ENCODE data around the gene HS3ST5. TPM values are rescaled to one million over a fixed set of nuclear protein-coding genes. Genes with fewer than 3 reads are reported as not detected.

Gene HS3ST5
- total RNA-seq, 1 experiment from 2014 or later, result 8.7 TPM

DNA sequence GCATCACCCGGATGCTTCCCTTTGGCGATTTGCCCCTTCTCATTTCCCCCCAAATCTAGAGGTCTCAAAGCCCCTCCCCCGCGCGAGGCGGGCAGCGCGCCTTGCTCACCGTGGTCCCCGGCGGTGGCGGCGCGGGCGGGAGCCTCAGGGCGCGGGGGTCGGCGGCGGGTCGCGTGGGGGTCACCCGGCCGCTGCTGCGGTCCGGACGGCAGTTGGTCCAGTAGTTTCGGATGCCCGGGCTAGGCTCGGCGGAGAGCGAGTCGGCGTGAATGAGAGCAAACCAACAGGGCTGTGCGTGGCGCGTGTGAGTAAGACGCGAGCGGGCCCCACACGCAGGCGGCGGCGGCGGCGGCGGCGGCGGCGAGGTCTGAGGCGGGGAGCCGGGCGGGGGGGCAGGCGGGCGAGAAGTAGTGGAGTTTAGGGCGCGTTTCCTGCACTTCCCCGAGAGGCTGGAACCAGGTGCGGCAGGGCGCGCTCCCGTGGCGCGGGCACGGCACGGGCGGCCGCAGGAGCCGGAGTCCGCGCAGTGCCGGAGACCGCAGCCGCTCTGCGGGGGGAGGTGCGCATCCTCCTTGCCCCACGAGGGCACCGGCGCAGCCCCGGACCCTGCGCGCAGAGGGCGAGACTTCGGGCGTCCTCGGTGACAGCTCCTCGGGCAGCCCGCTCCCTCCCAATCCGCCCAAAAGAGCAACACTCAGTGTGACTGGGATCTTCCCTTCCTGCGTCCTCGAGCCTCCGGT is 567 bp downstream of the HS3ST5 start (continued):
- TF ChIP-seq, protein P1, sequence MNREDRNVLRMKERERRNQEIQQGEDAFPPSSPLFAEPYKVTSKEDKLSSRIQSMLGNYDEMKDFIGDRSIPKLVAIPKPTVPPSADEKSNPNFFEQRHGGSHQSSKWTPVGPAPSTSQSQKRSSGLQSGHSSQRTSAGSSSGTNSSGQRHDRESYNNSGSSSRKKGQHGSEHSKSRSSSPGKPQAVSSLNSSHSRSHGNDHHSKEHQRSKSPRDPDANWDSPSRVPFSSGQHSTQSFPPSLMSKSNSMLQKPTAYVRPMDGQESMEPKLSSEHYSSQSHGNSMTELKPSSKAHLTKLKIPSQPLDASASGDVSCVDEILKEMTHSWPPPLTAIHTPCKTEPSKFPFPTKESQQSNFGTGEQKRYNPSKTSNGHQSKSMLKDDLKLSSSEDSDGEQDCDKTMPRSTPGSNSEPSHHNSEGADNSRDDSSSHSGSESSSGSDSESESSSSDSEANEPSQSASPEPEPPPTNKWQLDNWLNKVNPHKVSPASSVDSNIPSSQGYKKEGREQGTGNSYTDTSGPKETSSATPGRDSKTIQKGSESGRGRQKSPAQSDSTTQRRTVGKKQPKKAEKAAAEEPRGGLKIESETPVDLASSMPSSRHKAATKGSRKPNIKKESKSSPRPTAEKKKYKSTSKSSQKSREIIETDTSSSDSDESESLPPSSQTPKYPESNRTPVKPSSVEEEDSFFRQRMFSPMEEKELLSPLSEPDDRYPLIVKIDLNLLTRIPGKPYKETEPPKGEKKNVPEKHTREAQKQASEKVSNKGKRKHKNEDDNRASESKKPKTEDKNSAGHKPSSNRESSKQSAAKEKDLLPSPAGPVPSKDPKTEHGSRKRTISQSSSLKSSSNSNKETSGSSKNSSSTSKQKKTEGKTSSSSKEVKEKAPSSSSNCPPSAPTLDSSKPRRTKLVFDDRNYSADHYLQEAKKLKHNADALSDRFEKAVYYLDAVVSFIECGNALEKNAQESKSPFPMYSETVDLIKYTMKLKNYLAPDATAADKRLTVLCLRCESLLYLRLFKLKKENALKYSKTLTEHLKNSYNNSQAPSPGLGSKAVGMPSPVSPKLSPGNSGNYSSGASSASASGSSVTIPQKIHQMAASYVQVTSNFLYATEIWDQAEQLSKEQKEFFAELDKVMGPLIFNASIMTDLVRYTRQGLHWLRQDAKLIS (CRISPR knock-in tag; IDR thresholded peaks at IDR 0.05; ENCODE audit: borderline replicate concordance), result no peak
- TF ChIP-seq, protein P2, sequence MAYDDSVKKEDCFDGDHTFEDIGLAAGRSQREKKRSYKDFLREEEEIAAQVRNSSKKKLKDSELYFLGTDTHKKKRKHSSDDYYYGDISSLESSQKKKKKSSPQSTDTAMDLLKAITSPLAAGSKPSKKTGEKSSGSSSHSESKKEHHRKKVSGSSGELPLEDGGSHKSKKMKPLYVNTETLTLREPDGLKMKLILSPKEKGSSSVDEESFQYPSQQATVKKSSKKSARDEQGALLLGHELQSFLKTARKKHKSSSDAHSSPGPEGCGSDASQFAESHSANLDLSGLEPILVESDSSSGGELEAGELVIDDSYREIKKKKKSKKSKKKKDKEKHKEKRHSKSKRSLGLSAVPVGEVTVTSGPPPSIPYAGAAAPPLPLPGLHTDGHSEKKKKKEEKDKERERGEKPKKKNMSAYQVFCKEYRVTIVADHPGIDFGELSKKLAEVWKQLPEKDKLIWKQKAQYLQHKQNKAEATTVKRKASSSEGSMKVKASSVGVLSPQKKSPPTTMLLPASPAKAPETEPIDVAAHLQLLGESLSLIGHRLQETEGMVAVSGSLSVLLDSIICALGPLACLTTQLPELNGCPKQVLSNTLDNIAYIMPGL (CRISPR knock-in tag; IDR thresholded peaks at IDR 0.05), result 0 out of 2 replicates have a peak, but pooled peaks have one; percentile 14
- TF ChIP-seq ZNF121 (CRISPR knock-in tag; IDR thresholded peaks at IDR 0.05) (no peak), ZNF416 (CRISPR knock-in tag; IDR thresholded peaks at IDR 0.05) (no peak), ZNF396 (CRISPR knock-in tag; IDR thresholded peaks at IDR 0.05; ENCODE audit: borderline replicate concordance) (no peak), MYBL2 (CRISPR knock-in tag; IDR thresholded peaks at IDR 0.05) (no peak), JUN (CRISPR knock-in tag; IDR thresholded peaks at IDR 0.05) (peak; percentile 20; the same call in 1 of the 2 replicates), ETV6 (CRISPR knock-in tag; IDR thresholded peaks at IDR 0.05) (0 out of 2 replicates have a peak, but pooled peaks have one; percentile 20), ZNF423 (CRISPR knock-in tag; IDR thresholded peaks at IDR 0.05) (peak; percentile 41; the same call in 1 of the 2 replicates), FOXK1 (CRISPR knock-in tag; IDR thresholded peaks at IDR 0.05) (peak; percentile 15), RELA (CRISPR knock-in tag; IDR thresholded peaks at IDR 0.05; ENCODE audit: borderline replicate concordance) (peak; percentile 16; the same call in 1 of the 2 replicates), CREM (CRISPR knock-in tag; IDR thresholded peaks at IDR 0.05) (no peak; the same call in 1 of the 2 replicates), MXD4 (CRISPR knock-in tag; IDR thresholded peaks at IDR 0.05; ENCODE audit: borderline replicate concordance) (no peak), GTF2I (CRISPR knock-in tag; conservative IDR thresholded peaks at IDR 0.05) (no peak), ZNF219 (CRISPR knock-in tag; IDR thresholded peaks at IDR 0.05; ENCODE audit: borderline replicate concordance) (no peak), ZNF317 (CRISPR knock-in tag; IDR thresholded peaks at IDR 0.05; ENCODE audit: borderline replicate concordance, low read depth) (no peak), TP53 (CRISPR knock-in tag; IDR thresholded peaks at IDR 0.05) (peak; percentile 21; the same call in 1 of the 2 replicates), TEAD4 (CRISPR knock-in tag; IDR thresholded peaks at IDR 0.05) (no peak)
- TF ChIP-seq, protein P3, sequence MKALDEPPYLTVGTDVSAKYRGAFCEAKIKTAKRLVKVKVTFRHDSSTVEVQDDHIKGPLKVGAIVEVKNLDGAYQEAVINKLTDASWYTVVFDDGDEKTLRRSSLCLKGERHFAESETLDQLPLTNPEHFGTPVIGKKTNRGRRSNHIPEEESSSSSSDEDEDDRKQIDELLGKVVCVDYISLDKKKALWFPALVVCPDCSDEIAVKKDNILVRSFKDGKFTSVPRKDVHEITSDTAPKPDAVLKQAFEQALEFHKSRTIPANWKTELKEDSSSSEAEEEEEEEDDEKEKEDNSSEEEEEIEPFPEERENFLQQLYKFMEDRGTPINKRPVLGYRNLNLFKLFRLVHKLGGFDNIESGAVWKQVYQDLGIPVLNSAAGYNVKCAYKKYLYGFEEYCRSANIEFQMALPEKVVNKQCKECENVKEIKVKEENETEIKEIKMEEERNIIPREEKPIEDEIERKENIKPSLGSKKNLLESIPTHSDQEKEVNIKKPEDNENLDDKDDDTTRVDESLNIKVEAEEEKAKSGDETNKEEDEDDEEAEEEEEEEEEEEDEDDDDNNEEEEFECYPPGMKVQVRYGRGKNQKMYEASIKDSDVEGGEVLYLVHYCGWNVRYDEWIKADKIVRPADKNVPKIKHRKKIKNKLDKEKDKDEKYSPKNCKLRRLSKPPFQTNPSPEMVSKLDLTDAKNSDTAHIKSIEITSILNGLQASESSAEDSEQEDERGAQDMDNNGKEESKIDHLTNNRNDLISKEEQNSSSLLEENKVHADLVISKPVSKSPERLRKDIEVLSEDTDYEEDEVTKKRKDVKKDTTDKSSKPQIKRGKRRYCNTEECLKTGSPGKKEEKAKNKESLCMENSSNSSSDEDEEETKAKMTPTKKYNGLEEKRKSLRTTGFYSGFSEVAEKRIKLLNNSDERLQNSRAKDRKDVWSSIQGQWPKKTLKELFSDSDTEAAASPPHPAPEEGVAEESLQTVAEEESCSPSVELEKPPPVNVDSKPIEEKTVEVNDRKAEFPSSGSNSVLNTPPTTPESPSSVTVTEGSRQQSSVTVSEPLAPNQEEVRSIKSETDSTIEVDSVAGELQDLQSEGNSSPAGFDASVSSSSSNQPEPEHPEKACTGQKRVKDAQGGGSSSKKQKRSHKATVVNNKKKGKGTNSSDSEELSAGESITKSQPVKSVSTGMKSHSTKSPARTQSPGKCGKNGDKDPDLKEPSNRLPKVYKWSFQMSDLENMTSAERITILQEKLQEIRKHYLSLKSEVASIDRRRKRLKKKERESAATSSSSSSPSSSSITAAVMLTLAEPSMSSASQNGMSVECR (CRISPR knock-in tag; IDR thresholded peaks at IDR 0.05; ENCODE audit: borderline replicate concordance), result peak; percentile 27; the same call in 1 of the 2 replicates
- TF ChIP-seq, protein P4, sequence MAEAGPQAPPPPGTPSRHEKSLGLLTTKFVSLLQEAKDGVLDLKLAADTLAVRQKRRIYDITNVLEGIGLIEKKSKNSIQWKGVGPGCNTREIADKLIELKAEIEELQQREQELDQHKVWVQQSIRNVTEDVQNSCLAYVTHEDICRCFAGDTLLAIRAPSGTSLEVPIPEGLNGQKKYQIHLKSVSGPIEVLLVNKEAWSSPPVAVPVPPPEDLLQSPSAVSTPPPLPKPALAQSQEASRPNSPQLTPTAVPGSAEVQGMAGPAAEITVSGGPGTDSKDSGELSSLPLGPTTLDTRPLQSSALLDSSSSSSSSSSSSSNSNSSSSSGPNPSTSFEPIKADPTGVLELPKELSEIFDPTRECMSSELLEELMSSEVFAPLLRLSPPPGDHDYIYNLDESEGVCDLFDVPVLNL (CRISPR knock-in tag; IDR thresholded peaks at IDR 0.05; ENCODE audit: borderline replicate concordance, low read depth), result peak; percentile 10; the same call in 1 of the 2 replicates
- TF ChIP-seq, protein P5, sequence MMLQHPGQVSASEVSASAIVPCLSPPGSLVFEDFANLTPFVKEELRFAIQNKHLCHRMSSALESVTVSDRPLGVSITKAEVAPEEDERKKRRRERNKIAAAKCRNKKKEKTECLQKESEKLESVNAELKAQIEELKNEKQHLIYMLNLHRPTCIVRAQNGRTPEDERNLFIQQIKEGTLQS (CRISPR knock-in tag; conservative IDR thresholded peaks at IDR 0.05), result no peak
- TF ChIP-seq, protein P6, sequence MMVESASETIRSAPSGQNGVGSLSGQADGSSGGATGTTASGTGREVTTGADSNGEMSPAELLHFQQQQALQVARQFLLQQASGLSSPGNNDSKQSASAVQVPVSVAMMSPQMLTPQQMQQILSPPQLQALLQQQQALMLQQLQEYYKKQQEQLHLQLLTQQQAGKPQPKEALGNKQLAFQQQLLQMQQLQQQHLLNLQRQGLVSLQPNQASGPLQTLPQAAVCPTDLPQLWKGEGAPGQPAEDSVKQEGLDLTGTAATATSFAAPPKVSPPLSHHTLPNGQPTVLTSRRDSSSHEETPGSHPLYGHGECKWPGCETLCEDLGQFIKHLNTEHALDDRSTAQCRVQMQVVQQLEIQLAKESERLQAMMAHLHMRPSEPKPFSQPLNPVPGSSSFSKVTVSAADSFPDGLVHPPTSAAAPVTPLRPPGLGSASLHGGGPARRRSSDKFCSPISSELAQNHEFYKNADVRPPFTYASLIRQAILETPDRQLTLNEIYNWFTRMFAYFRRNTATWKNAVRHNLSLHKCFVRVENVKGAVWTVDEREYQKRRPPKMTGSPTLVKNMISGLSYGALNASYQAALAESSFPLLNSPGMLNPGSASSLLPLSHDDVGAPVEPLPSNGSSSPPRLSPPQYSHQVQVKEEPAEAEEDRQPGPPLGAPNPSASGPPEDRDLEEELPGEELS (CRISPR knock-in tag; IDR thresholded peaks at IDR 0.05), result no peak
- TF ChIP-seq, protein P7, sequence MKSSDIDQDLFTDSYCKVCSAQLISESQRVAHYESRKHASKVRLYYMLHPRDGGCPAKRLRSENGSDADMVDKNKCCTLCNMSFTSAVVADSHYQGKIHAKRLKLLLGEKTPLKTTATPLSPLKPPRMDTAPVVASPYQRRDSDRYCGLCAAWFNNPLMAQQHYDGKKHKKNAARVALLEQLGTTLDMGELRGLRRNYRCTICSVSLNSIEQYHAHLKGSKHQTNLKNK (CRISPR knock-in tag; IDR thresholded peaks at IDR 0.05), result no peak

Data from WTC11 (cell line).